IPS-18a (cell line): ENCODE measurements around the gene TTC28.

Source experiments
- H3K27ac ChIP-seq: one replicate; pipeline ENCODE4 v1.5.1; 2013; ENCODE audit warnings: low read length
- H3K27me3 ChIP-seq: one replicate; pipeline ENCODE4 v1.6.1; 2013; ENCODE audit warnings: mild to moderate bottlenecking, low read length; ENCODE audit not compliant: control insufficient read depth, insufficient read depth
- H3K36me3 ChIP-seq: one replicate; pipeline ENCODE4 v1.6.1; 2013; ENCODE audit warnings: low read depth, low read length; ENCODE audit not compliant: control insufficient read depth
- H3K4me1 ChIP-seq: one replicate; pipeline ENCODE4 v1.6.1; 2013; ENCODE audit warnings: low read depth, low read length; ENCODE audit not compliant: control insufficient read depth
- H3K4me3 ChIP-seq: one replicate; pipeline ENCODE4 v1.5.1; 2013; ENCODE audit warnings: low read length
- H3K9ac ChIP-seq: one replicate; pipeline ENCODE4 v1.6.1; 2013; ENCODE audit warnings: mild to moderate bottlenecking, low read length, moderate library complexity
- H3K9me3 ChIP-seq: one replicate; pipeline ENCODE4 v1.6.1; 2013; ENCODE audit warnings: low read depth, low read length; ENCODE audit not compliant: control insufficient read depth

Gene TTC28

DNA sequence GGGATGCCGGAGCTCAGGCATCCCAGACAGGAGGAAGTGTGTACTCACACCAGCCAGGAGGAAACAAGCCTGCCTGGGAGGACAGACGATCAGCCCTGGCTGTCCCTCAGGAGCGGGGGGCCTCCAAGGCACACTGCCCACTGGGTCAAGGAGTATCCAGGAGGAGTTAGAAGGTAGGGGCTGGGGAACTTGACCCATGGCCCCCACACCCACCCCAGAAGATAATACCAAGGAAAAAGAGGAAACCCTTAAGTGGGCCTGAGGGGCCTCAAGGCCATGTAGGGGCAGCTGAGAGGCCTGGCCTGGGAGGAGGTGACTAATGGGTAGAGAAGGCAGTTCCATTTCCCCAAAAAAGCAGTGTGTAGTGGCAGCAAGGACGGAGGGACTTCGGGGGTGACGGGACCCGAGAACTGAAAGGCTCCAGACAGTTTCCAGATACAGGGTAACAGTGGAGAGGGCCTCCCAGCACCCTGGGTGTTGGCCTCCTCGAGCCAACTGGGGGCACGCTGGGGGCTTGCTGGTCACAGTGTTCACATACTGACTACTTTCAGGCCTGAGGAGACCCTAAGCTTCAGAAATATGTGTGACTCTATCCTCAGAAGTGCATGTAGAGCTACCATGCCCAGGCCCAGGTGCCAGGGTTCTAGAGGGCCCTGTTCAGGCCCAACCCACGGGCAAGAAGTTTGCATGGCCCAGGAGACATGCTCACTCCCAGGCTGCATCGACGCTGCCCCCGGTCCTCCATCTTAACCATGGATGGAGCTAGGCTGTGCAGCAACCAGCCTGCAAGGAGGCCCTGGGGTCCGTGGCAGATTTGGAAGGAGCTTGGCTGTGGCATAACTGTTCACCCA lies 684.9 kb downstream of the TTC28 start:
- Histone ChIP-seq H3K9ac (no peak overlapping the region), H3K27ac (no peak overlapping the region), H3K4me1 (peaks cover 4% of the 10 kb centered on the region), H3K9me3 (no peaks in the 10 kb centered on the region), H3K27me3 (no peaks in the 10 kb centered on the region), H3K4me3 (no peak overlapping the region), H3K36me3 (no peaks in the 10 kb centered on the region)

DNA sequence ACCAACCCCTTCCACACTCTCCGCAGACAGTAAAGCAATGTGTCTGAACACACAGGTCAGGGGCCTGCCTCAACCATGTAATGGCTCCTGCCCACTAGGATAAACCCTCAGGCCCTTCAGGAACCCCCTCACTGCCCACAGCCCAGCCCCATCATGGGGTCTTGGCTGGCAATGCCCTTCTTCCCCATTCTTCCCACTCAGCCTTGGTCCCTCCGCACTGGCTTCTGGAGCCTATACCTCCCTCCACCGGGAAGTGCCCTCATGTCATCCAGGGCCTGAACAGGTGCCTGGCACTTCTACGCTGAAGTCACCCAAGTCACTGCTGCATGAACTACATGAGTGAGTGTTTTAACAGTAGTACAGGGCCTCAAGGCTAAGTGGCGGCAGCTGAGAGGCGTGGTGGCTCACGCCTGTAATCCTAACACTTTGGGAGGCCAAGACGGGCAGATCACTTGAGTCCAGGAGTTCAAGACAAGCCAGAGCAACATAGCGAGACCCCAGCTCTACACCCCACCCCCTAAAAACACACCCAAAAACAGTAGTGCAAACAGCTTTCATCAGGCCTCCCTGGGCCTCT lies 685.8 kb downstream of the TTC28 start:
- Histone ChIP-seq H3K27me3 (no peaks in the 10 kb centered on the region), H3K9ac (no peak overlapping the region), H3K9me3 (no peaks in the 10 kb centered on the region), H3K27ac (no peak overlapping the region), H3K36me3 (no peaks in the 10 kb centered on the region), H3K4me1 (peaks cover 4% of the 10 kb centered on the region), H3K4me3 (no peak overlapping the region)

DNA sequence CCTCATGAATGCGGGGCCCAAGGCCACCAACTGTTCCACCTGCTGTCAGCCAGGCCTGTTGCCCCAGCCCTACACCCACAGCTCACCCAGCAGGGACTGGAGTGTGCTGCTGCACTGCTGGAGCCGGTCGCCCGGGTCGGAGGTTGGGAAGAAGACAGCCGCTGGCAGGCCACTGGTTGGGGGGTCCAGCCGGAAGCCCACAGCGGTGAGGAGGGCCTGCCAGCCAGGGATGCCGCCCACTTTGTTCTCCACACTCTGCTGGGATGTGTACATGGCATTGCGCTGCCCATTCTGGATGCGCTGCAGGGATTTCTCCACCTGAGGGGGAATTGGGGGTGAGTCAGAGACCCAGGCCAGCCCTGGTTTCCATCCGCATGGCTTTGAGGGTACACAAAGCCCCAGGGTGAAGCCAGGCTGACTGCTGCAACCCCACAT lies 686.4 kb downstream of the TTC28 start:
- no peaks in the 10 kb centered on the region for H3K36me3 ChIP-seq
- no peak overlapping the region for H3K27ac ChIP-seq
- H3K4me1 ChIP-seq = peaks cover 4% of the 10 kb centered on the region
- no peaks in the 10 kb centered on the region for H3K9me3 ChIP-seq
- no peaks in the 10 kb centered on the region for H3K27me3 ChIP-seq
- H3K4me3 ChIP-seq = no peak overlapping the region
- H3K9ac ChIP-seq = no peak overlapping the region

DNA sequence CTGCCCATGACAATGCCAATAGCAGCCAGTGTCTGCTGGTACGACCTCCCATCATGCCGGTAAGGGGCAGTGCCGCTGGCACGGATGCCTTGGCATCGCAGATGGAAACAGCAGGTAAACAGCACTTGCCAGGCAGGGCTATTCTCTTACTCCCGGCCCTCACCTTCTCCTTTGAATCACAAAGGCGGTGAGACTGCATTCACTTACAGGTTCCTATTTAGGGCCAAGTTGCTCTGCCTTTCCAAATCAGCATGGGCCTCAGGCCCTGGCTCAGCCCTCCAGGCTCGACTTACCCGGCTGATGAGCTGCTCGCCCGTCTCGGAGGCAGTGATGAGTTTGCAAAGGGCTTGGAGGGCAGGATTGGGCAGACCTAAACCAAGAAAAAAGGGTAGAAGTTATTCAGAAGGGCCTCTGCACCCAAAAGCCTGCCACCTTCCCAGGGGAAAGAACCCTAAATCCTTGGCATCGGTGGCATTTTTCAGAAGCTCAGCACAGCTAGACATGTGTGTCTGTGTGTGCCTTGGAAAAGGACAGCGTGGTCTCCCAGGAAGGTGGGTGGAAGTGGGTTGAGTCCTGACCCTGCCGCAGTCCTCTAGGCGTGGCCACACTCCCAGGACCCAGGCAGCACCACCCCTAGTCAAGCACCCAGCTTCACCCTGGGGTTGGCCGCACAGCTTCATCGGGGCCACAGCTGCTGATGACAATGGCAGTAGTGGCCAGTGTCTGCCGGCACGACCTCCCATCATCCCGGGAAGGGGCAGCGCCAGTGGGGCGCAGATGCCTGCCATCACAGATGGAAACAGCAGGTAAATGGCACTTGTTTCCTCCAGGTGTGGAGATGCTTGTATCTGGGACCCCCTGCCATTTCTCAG lies 687.1 kb downstream of the TTC28 start:
- H3K4me1 ChIP-seq = peaks cover 4% of the 10 kb centered on the region
- H3K9me3 ChIP-seq = no peaks in the 10 kb centered on the region
- H3K36me3 ChIP-seq = no peaks in the 10 kb centered on the region
- H3K9ac ChIP-seq = no peak overlapping the region
- H3K27me3 ChIP-seq = no peaks in the 10 kb centered on the region
- H3K4me3 ChIP-seq = no peak overlapping the region
- no peak overlapping the region for H3K27ac ChIP-seq

DNA sequence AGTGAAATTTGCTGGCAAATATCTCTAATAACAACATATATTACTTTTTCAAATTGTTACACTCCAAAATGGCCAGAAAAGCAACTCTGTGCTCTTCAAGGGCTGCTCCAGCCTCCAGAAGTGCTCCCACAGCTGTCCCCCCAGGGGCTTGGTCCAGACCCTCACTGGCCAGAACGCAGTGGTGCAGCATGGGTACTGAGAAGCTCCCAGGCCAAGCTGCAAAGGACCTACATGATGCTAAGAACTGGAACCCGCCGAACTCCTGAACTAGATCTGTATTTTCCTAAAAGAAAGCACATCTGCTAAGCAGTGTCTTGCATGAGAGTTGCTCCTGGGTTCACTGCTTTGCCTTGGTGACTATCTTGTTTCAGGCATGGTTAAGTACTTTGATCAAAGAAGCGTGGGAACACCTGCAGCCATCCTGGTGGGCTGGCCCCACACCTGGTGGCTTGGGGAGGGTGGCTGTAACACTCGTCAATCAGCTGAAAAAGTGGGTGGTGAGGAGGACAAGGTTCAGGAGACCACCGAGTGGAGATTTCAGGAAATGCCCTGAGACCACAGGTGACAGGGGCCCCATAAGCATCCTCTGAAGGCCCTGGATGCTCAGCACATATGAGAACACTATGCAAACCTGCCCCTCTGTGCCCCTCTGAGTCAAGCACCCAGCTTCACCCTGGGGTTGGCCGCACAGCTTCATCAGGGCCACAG lies 687.9 kb downstream of the TTC28 start:
- Histone ChIP-seq H3K4me1 (peaks cover 4% of the 10 kb centered on the region), H3K4me3 (no peak overlapping the region), H3K9ac (no peak overlapping the region)

DNA sequence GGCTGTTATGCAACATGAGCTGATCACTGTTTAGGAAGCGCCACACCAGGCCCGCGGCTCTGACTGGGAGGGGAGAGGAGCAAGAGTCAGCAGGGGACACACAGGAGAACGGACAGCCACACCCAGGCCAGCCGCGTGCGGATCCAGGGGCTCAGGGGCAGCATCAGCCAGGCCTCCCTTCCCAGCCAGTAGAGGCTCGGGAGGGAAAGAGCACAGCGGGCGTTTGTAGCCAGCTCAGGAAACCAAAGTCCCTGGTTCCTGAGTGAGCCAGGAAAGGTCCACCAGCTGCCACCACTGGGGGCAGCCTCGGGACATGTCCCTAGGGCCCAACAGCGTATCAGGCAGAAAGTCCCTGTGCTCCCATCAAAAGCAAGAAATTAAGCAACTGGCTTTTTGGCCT lies 688.8 kb downstream of the TTC28 start:
- Histone ChIP-seq H3K27ac (no peak overlapping the region), H3K4me1 (peaks cover 4% of the 10 kb centered on the region)

More for the DNA sequence above, 687.9 kb downstream of the TTC28 start:
- H3K9me3 ChIP-seq = no peaks in the 10 kb centered on the region
- H3K27me3 ChIP-seq = no peaks in the 10 kb centered on the region
- H3K36me3 ChIP-seq = no peaks in the 10 kb centered on the region
- H3K27ac ChIP-seq = no peak overlapping the region

DNA sequence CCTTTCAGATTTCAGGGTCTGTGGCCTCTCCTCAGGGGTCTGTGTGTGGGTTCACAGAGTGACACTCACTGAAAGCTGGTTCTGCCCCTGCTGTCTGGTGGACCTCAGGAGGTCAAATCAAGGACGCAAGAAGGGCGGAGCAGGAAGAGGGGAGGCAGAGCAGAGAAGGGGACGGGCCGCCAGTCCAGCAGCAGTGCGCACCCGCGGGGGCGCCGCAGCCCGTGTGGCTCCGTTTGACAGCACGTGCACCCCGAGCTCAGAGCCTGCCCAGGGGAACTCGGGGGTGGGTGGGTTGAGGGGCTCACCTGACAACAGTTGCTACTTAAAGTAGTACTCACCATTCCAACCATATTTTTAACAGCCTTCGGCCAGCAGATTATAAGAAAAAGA lies 689.2 kb downstream of the TTC28 start:
- Histone ChIP-seq H3K36me3 (no peaks in the 10 kb centered on the region), H3K9me3 (no peaks in the 10 kb centered on the region), H3K27me3 (no peaks in the 10 kb centered on the region), H3K9ac (no peak overlapping the region), H3K27ac (no peak overlapping the region), H3K4me3 (no peak overlapping the region), H3K4me1 (peaks cover 4% of the 10 kb centered on the region)

More for the DNA sequence above, 688.8 kb downstream of the TTC28 start:
- no peaks in the 10 kb centered on the region for H3K9me3 ChIP-seq
- H3K4me3 ChIP-seq = no peak overlapping the region
- no peak overlapping the region for H3K9ac ChIP-seq
- no peaks in the 10 kb centered on the region for H3K27me3 ChIP-seq
- no peaks in the 10 kb centered on the region for H3K36me3 ChIP-seq

DNA sequence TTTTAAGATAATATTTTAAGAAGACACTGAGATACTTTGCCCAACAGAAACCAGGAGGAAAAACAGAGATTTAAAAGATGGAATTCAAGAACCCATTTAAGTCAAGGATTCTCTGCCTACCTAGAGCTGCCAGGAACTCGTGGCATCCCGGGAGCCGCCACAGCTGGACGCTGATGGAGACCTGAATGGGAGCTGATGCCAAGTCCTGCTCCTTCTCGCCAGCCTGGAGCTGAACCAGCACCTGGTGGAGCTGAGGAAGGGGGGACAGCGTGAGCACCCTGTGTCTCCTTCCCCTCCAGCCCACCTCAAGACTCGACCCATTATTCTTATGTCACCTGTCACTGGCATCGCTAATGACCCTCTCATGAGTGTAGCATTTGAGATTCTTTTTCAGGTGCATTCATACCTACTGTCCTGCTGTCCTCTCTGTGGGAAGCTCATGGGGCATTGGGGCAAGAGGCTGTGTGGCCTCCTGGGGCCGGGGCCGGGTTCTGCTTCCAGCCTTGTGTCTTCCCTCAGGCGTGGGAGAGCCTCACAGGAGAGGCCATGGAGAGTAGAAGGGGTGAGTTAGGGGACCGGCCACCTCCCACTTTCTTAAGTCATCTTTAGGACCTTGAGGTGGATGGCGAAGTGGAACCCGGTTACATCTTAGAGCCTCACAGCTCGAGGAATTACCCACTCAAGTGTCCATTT lies 689.7 kb downstream of the TTC28 start:
- H3K9me3 ChIP-seq = no peaks in the 10 kb centered on the region
- no peak overlapping the region for H3K9ac ChIP-seq
- no peak overlapping the region for H3K27ac ChIP-seq
- peaks cover 4% of the 10 kb centered on the region for H3K4me1 ChIP-seq
- H3K27me3 ChIP-seq = no peaks in the 10 kb centered on the region
- H3K36me3 ChIP-seq = no peaks in the 10 kb centered on the region
- H3K4me3 ChIP-seq = no peak overlapping the region

DNA sequence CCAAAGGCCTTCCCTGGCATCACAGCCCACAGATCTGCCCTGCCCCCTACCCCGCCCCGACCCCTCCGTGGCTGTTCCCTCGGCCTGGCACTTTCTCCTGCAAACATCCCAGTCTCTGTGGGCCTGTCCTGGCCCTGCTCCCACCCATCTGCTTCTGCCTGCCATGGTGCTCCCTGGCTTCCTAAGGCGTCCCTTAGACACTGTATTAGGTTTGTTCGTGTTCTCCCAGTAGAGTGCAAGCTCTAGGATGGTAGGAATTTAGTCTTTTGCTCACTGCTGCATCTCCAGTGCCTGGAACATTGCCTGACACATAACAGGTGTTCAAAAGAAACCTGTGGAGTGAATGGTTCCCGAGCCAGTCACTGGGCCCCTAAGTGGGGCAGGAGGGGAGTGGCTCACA lies 690.9 kb downstream of the TTC28 start:
- H3K36me3 ChIP-seq = no peaks in the 10 kb centered on the region
- H3K4me1 ChIP-seq = peaks cover 4% of the 10 kb centered on the region
- no peak overlapping the region for H3K27ac ChIP-seq
- H3K4me3 ChIP-seq = no peak overlapping the region
- no peak overlapping the region for H3K9ac ChIP-seq
- H3K27me3 ChIP-seq = no peaks in the 10 kb centered on the region
- H3K9me3 ChIP-seq = no peaks in the 10 kb centered on the region

DNA sequence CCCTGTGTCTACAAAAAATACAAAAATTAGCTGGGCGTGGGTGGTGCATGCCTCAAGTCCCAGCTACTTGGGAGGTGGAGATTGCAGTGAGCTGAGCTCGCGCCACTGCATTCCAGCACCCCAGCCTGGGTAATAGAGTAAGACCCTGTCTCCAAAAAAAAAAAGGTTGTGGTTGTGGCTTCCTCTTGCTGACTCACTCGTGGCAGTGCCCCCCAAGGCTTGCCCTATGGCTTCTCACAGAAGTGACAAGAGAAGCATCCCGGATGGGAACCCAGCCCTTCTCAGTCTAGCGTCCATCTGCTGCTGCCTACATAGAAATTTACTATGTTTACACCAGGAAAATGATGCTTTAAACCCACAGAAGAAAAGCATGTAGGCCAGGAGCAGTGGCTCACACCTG lies 692.1 kb downstream of the TTC28 start:
- Histone ChIP-seq H3K4me3 (no peak overlapping the region), H3K27me3 (no peaks in the 10 kb centered on the region), H3K36me3 (no peaks in the 10 kb centered on the region), H3K9me3 (no peaks in the 10 kb centered on the region), H3K9ac (no peak overlapping the region), H3K27ac (no peak overlapping the region), H3K4me1 (peaks cover 2% of the 10 kb centered on the region)
